GM19328 (cell line): ENCODE measurements around the gene POC1A.

ENCODE experiments used
- ATAC-seq: cut with Tn5 transposase; IDR thresholded peaks from one replicate; pipeline ENCODE4 v1.9.1; 2021; ENCODE audit warnings: mild to moderate bottlenecking, moderate library complexity; ENCODE audit not compliant: unreplicated experiment

Gene POC1A

DNA sequence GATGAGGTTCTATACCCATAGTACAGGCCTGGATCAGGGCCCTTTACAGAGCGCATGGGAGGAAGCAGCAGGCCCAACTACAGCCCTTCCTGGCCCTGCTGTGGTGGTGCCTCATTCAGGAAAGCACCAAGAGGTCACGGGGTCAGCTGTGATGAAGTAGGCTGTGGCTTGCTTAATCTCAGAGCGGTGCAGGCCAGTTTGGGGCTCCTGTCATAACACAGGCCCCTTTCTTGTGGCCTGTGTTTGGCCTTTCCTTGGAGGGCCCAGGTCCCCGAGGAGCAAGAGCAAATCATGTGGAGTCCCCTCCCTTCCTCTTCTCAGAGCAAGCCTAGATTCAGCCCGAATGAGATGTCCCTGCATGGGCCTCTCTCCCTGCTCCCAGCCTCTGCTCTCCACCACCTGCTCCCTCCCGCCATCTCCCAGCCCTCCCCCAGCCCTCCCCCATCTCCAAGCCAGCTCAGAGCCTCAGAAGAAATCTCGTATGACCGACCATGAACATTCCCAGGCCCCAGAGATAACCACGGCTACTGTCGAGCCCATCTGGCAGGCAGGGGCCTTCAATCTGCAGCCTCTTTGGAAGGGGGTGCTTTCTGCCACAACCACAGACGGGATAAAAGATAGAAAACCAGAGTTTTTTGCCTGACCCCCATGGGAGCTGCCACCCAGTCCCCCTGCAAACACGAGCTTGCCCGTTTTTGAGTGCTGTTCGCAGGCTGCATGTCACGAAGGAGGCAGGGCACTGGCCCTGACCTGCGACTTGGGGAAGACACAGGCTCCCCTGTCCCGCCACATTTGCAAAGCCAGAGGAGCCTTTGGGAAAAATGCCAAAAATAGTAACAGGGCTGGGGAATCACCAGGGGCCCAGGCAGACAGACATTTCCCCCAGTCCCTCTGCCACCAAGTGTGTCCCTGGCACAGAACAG, 65.5 kb downstream of the POC1A start:
- ATAC-seq: no peak

DNA sequence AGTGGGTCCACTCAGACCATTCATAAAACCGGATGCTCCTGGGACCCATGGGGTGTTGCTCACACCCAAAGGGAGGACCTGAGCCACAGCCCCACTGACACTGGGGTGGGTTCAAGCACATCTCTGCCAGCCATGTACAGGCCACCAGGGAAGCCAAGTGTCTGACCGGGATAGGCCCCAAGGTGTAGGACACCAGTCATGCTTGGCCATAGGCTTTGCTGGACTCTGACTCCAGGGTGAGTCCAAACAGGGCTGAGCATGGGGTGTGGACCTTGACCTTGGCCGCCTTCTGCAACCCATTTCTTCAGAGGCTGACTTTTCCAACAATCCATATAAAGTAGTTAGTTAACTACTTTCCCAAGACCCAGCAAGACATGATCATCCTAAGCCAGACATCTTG, 66.5 kb downstream of the POC1A start:
- ATAC-seq: no peak

DNA sequence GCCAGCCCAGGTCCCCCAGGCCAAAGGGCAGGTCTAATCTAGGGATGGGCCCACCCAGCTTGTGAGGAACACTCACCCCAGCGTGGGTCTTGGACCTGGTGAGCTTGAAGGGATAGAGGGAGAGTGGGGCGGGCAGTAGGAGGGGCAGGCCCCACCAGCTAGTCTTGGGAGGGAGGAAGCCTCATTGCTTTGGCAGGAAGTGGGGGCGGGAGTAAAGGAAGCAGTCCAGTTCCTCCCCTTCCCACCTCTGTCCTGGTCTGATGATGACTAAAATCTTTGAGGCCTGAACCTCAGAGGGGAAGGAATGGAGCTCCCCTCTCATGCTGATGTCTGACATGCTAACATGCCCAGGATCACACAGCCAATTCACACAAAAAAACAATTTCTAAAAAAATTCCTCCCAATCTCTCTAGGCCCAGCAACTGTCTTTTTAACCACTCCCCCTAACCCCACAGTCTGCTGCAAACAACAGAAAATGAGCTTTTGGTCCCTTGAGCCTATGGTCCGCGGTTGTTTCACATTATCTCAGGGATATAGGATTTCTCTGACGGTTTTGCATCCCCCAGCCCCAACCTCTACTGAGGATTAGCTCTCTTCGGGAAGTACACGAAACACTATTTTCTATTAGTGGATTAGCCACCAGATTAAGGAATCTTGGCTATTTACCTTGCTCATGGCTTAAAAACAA, 67.1 kb downstream of the POC1A start:
- no peak for ATAC-seq

DNA sequence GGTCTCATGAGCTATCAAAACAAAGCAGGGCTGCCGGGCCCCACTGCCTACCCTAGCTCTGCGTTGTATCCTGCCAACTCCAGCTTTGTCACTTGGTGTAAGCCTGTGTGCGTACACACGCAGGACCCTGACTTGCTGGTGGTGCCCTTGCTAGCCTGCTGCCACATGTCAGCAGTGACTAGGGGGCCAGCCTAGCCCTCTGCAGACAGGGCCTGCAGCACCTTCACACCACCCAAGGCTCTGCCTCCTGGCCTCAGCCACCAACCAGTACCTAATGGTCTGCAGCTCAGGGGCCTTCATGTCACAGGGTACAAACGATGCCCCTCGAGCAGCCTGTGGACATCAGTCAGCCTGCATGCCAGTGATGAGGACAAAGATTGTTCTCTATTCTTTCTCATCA, 67.8 kb downstream of the POC1A start:
- ATAC-seq: no peak

DNA sequence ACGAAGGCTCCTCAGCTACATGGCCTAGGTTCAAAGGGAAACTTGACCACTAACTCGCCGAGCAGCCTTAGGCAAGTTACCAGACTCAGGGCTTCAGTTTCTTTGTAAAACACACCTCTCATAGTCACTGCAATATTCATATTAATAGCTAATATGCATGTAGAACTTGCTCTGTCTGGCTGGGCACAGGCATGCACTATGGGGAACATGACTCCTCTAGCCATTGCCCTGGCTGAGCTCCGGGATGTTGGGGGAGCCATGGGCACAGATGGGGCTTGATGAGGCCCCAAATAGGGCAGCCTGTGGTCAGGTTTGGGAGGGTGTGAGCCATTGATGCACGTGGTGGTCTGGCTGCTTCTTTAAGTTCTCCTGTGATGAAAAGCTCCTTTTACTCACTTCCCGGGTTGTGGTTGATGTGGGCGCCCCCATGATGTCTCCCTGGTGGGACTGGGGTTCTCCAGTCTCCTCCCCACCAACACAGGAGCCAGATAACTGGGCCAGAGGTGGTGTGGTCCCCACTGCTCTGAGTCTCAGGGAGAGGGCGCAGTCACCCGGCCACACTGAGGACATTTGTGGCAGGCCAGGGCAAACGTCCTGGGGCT, 68.4 kb downstream of the POC1A start:
- no peak for ATAC-seq

DNA sequence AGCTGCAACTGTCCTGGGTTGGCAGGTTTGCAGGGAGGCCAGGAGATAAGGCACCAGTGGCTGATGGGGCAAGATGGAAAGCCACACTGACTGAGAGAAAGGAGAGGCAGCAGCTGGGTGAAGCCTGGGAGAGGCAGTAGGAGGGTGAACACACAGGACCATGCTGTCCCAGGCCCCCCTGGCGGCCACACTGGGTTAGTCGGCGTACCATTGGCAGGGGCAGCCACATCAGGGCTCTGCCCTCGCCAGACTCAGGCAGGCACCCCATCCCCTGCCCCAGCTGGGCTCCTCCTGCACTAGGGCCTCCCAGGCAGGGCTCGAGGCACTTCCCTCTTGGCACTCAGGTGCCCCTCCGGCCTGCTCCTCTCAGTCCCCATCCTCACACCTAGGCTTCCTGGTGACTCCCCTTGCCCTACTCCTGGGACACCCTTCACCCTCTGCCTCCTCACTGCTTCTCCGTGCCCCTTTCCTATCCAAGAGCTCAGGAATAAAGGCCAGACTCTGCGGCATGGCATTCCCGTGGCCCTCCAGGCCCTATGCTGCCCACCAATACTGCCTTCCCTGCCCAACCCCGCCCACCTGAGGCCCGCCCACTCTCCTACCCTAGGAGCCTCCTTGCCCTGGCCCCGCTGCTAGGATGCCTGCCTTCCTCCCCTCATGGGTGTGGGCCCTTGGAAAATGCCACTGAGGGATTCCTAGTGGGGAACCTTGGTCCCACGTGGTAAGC, 69.1 kb downstream of the POC1A start:
- ATAC-seq: no peak

DNA sequence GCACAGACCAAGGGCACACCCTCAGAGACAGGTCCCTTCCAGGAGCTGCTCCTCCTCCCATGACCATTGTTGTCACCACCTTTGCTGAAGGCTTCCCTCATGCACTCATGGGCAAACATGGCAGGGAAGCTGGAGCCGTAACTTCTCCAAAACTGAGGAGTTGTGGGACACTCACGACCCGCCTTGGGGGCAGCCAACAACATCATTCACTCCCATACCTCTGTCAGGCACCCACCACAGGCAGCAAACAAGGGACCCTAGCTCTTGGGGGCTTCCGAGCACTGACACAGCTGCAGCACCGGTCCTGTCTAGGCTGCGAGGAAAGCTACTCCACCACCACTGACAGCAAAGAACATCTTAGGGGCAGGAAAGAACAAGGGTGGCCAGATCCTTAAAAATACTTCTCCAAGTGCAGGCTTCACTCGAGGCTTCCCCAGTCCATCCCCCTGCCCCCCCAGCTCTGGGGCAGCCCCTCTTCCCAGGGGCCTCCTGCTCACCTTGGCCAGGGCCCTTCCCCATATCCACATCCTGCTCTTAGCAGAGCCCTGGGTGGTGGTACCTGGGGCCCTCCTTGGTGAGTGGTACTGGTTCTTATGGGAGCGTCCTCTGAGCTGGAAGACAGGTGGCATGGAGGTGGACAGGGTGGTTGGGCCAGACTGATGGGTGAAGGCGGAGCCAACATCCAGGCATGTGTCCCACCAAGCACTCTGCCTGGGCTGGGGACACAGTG, 69.8 kb downstream of the POC1A start:
- no peak for ATAC-seq

DNA sequence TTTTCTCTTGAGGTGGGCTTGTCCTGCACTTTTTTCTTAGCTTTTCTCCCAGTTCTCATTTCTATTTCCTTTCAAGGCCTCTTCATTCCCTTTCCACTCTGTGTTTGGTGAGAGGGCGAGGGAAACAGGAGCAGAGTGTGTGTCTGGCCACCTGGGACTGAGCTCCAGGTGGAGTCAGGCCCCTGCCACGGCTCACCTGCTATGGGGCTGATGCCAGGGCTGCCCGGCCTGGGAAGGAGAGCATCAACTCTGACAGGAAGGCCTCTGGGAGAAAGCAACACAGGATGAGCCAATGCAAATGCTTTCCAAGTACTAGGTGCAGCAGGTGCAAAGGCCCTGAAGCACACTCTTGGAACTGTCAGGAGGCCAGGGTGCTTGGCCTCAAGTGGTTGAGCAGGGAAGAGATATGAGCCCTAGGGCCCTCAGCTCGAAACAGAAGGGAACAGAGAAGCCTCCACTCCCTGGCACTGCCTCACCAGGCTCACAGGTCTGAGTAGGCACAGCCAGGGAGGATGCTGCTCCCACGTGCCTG, 70.6 kb downstream of the POC1A start:
- no peak for ATAC-seq

DNA sequence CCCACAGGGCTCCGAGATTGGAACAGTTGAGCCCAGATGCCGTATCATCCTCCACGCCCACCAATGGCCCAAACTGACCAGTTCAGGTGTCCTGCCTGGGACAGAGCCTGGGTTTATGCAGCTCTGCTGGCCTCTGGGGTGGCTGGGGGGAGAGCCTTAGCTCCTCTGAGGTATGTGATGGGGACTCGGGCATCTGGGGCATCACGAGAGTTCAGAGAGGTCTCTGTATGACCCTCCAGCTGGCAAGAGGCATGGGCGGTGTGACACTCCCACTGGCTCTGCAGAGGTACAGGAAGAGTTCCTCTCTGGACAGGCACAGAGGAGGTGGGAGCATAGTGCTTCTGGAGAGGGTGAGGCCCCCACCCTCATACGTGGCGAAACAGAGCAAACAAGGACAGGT, 71.3 kb downstream of the POC1A start:
- ATAC-seq: no peak

DNA sequence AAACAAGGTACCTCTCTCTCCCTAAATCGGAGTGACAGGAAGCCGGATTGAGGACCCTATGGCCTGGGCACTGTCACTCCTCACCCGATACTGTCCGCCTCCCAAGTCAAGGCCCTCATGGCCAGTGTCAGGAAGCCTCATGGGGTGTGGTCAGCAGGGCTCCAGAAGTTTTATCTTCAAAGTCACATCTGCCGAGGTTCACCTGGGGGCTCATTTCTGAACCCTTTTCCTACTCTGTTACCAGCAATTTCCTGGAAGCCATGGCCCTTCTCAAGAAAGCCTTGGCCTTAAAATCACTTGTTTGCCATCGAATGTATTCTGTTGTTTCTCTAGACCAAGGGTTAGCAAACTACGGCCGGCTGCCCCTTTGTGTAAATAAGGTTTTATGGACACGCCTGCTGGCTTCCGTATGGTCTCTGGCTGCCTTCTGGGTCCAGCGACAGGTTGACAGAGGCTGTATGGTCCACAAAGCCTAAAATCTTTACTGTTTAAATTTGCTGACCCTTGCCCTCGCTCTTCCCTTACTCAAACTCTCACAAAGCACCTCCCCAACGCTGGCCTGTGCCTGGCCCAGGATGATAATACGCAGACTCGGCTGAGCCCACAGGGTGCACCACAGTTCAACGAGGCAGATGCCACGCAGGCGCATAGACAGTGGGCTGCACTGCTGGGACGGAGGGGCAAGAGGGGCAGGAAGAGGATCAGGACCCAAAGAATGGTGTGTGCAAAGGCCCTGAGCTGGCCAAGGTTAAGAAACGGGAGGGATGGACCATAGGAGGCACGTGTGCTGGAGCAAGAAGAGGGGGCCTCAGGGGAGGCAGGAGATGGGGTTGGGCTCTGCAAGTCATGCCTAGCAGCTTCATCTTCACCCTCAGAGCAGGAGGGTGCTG, 73.1 kb downstream of the POC1A start:
- no peak for ATAC-seq

DNA sequence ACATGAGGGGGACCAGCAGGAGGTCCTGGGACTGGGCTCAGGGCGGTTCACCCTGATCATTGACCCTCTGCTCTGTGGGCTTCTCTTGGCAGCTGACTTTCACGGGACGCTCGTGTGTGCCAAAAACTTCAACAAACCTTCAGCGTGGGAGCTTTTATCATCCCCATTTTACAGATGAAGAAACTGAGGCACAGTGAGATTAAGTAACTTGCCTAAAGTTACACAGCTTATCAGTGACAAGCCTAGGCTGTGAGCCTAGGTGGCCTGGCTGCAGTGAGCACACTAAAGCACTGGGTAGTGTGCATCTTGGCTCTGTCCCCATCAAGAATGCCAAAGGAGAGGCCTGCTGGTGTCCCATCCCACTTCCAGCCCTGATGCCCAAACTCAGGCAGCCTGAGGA, 74.3 kb downstream of the POC1A start:
- no peak for ATAC-seq

DNA sequence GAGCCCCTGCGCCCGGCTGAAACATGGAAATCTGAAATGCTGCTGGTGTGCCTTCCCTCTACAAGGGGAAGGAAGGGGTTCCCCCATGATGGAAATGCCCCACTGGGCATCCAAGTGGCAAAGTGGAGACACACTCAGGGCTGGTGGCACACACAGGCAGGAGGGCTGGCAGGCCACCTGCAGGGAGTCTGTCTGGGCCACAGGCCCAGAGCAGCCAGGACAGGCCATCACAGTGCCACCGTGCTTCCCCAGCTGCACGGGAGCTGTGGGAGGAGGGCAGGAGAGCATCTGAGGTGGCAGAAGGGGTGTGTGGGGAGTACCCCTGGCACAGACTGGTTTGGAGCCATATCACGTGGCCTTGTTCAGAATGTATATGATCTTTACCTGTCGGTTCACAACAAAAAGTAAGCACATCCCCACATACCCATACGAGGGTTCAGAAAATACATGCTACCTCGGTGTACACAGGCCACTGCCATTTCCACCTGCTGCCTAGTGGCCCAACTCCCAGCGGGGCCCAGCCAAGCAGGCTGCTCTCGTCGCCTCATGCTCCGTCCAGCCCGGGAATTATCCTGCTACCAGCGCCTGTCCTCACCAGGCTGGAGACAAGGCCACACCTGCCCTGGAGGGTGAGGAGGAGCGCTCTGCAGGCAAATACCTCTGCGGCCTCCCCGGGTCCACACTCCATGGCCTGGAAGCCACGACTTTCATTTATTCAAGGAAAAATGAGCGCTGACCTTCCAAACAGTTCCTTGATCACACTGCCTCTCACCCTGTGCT, 75.3 kb downstream of the POC1A start:
- ATAC-seq: no peak

DNA sequence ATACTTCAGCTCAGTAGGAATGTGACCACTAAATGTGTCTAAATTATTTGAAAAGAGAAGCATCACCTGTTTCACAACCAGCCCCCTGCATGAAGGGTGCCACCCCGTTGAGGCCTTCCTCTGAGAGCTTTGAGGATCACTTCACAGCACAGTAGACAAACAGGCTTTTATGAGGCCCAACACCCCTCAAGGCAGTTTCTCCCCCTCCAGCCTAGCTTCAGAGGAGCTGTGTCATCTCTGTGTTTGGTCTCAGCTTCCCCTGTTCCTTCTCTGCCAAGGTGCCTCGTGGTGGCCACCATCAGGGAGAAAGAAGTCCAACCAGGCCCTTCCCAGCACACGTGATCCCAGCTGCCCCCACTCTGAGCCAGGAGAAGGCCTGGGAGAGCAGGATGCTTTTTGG, 76.3 kb downstream of the POC1A start:
- no peak for ATAC-seq

DNA sequence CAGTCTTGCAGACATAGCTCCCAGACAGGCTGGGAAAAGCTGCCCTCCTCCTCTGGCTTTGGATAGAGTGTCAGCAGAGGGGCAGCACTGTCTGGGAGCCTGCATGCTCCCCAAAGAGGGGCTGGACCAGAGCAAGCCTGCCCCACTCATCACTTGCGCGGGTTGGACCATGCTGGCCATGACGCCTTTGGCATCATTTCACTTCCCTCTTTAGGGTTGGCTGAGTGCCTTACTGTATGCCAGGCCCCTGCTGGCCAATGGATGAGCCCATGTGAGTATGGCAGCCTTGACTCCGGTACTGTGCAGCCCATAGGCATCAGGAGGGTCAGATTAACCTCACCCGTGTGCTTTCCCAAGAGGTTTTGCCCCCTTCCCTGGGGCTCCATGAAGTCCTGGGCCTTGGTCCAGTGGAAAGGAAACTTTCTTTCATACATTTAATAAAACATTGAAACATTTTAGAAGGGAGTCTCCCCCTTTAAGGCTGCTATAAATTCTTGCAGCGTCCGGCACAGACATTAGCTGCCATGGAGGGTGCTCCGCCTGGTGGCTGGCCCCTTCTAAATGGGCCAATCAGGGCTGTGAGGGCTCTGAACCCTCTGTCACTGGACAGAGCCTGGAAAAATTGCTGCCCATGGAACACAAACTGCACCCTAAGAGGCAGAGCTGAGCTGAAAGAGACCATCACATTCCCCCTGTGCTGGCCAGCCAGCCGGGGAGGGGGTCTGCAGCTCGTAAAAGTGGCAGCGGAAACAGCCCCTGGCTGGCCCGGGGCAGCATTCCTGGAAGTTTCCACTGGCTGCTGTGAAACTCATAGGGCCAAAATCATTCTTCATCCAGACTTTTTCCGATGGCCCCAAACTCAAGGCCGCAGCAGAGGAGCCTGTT, 77.1 kb downstream of the POC1A start:
- no peak for ATAC-seq

DNA sequence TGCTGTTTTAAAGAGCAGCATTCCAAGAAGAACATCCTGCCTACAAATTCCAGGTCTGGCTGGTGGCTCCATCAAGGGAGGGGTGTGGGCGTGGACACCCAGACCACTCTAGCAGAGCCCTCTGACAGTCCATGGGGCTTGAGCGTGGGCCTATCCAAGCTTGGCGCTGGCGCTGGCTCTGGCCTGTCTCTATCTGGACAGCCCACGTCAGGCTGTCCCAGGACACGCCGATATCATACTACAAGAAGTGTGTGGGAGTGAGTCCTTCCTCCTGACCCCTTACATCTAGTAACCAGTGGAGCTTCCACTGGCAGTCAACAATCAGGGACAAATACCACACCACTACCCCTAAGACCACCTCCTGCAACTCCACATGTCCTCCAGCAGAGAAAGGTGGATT, 80.7 kb downstream of the POC1A start:
- no peak for ATAC-seq

DNA sequence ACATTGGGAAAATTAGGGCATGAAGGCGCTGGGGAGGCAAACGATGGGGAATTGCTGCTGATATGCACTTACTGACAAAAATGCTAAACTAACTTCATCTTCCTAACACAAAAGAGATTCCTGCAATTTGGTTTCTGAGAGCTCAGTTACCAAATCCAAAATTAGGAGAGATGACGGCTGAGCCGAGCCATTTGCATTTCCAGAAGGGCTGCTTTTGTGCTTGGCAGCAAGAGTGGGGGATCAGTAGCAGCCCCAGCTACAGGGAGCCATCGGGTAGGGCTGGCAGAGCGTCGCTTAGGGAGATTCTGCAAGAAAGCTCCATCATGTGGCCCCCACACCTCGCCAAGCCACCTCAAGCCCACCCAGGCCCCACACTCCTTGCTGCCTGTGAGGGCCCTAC, 81.8 kb downstream of the POC1A start:
- no peak for ATAC-seq

DNA sequence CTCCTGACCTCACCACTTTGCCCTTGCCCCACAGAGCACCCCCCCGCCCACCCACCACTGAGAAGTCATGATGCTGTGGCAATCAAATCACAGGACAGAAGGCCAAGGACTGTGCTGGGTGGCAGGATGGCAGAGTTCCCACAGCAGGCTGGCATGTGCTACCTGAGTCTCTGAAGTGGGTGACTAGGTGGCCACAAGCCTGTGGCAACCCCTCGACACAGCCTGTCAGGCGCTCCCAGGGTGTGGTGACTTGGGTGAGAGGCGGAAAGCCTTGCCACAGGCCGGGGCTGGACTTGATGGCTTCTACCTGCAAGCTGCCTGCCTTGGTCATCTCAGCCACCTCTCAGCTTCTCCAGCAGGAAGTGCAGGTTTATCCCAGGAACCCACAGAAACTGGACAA, 82.2 kb downstream of the POC1A start:
- ATAC-seq: no peak
